OCI-M1 (cell line): Measurements from ENCODE around the gene PIK3C3.
"Not testable (repeated sequence)": the region's sequence is repeated elsewhere in the genome, so short reads cannot be mapped to it uniquely, and the experiment has no call there.

ENCODE experiments used
- DNase-seq: peaks from one replicate; lab custom pipeline; 2025; lab: John Stamatoyannopoulos, UW

PIK3C3 gene

DNA sequence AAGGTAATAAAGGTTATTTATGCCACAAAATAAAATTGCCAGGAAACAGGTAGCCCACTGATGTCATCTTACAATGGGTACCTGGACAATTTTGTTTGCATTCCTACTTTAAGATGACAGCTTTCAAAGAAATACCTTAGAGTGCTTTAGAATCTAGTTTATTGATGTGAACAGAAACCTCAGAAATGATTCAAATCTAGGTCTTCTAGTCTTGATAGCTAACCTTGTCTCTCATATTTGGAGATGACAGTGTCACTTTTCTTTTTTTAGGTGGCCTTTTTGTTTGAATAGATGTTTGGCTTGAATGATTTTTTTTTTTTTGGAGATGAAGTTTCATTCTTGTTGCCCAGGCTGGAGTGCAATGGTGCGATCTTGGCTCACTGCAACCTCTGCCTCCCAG, 69.1 kb downstream of the PIK3C3 start:
- no peak for DNase-seq

DNA sequence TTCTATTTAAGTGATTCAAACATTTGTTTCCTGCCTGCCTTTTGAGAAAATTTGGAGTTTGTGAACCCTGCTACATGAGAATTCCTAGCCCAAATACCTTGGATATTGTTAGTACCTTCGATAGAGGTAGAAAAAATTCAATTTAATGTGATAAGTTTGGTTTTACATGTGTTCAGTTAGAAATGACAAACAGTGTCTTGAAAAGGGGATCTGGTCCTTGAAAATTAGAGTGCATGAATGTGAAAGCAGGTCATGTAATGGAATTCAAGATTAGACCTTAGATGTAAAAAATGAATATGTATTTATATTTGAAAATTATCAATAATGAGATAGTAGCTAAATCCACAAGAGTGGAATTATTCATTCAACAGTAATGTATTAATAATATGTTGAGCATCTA, 70.5 kb downstream of the PIK3C3 start:
- DNase-seq = no peak

DNA sequence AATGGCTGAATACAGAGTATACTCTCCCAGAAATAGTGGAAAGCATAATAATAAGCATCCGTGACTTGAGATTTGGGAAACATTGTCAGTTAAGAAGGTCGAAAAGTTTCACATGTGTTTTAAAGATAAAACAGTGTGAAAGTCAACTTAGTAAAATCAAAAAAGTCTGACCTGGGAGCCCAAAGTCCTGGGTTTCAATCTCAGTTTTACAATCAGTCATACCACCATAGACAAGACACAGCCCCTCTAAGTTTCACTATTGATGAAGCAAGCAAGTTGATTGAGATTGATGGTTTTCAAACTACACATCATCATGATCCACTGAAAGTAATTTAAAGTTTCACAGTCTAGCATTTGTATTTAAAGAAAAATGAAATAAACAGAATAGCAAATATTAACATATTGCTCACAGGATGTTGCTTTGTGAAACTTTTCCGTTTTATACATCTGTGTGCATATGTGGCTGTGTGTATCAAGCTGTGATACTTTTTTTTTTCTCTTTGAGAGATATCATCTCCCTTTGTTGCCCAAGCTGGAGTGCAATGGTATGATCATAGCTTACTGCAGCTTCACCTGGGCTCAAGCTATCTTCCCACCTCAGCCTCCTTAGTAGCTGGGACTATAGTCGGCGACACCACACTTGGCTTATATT, 71.1 kb downstream of the PIK3C3 start:
- no peak for DNase-seq

DNA sequence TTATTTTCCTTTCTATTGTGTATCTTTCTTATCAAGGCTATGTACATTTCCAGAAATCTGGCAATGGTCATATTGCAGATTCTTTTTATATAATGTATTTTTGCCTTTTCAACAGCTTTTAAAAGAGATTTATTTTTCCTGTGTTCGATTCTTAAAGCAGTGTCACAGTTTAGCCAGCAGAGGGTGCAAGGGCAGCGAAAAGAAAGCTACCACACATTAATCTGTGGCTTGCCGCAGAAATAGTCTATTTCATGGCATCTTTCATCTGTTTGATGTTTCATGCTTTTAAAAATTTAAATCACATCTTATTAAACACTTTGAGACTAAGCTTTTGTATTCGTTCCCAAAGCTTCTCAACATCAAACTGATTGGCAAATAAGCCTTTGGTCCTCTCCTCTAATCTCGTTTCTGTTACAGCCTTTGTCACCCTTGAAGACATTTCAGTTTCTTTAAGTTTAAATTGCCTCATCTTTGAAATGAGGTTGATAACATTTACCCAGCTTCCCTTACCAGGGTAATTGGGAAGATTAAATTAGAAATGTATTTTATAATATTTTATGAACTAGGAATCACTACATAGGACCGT, 73.3 kb downstream of the PIK3C3 start:
- DNase-seq = peak; percentile 55

DNA sequence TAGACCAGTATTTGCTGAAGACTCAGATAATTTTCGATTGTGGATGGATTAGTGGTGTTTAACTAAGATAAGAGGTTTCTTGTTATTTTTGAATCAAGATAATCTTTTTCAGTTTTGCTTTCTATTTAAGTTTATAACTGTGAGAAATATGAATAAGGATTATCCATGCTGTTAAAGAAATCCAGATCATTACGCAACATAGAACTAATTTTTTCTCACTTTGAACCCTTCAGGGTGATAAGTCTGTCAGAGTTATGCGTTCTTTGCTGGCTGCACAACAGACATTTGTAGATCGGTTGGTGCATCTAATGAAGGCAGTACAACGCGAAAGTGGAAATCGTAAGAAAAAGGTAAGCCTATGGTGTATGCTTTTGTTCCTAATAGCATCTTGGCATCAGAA, 74.1 kb downstream of the PIK3C3 start:
- DNase-seq = peak; percentile 4

DNA sequence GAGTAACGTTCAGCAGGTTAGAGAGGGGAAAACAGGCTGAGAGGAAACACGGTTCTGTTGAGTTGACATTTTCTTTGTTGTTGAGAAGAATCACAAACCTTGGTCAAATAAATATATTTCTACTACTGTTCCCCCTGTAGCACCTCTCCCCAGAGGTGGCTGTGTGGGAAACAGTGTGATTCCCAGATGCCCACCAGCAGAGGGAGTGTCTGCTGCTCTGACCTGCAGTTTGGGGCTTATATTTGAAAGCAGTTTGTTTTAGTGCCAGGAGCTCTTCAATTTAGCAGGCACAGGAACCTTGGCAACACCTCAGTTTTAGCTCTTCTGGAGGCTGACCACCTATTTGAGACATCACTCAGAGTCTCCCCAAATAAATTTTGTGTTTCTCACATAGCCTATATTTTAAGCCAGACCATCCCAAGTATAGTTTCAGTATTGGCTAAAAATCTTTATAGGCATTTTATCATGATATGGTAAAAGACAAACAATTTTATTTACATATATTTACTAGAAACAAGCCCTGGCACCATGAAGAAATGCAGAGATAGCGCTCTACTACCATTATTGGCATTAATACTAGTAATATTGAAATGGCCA, 75.7 kb downstream of the PIK3C3 start:
- peak; percentile 19 for DNase-seq

DNA sequence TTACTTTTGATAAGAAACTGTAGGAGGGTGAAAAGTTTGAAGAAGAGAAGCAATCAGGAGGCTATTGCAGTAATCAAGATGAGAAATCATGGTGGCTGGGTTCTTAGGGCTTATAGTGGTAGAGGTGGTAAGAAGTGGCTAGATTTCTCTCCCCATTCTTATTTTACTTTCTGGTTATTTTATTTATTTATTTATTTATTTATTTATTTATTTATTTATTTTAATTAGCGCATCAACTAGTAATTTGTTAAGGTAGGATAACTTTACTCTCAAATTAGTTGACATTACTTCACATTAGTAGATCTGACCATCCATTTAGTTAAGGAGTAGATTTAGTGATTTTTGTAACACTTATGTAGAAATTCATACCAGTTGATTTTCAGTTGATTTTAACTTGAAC, 77.4 kb downstream of the PIK3C3 start:
- peak; percentile 5 for DNase-seq

DNA sequence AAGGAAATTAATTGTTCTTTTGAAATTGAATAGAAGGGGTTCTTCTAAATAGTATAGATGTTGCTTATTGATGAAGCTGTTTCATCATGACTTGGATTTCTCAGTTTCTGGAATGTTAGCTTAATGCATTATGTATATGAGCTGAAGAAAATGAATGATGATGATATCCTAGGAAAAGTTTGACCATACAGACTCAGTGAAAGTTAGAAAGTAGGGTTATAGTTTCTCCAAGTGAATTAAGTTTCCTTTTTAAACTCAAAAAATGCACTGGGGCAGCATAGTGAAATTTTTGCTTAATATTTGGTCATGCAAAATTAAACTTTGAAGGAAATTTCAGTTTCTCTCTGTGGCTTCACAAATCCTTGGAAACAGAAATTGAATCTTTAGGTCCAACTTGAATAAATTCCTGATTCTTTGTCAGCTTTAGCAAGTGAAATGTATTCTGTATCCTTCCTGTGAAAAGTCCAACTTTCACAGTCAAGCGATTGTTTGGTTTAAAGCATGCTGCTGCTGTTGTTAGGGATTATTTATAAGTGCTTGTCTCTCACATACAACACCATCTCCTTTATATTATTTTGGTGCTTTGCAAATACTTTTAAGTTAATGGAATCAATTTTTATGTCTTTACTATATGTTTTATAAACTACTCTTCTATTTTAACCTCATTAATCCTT, 78.2 kb downstream of the PIK3C3 start:
- DNase-seq = no peak

DNA sequence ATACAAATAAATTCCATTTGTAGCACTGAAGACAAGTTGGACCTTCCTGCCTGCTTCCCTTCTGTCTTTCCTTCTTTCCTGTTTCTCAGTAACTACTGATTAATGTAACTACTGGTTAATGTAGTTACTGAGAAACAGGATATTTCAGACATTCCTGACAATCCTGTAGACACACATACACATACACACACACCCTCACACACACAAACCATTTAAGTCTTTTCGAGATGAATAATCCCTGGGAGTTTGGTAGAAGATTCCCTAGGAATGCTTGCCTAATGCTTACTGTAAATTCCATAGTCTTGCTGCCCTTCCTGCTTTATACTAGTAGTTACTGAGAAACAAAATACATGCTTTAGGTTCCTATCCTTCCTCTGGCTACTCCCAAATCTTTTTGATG, 83.9 kb downstream of the PIK3C3 start:
- DNase-seq = no peak

DNA sequence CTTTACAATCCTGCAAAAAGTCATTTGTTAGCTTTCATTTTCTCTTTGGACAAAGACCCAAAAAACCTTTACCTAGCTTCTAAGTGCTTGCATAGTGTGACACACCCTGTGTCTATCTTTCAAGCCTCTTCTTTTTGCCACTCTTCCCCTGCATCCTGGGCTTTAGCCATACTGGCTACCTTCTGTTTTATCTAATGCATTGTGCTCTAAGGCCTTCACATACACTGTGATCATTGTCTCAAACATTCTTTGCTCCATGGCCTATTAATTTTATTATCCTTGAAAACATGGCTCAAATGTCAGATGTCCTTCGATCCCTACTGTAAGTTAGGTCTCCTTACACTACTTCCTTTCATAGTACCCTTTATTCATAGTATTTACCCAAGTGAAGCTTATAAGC, 84.4 kb downstream of the PIK3C3 start:
- no peak for DNase-seq

DNA sequence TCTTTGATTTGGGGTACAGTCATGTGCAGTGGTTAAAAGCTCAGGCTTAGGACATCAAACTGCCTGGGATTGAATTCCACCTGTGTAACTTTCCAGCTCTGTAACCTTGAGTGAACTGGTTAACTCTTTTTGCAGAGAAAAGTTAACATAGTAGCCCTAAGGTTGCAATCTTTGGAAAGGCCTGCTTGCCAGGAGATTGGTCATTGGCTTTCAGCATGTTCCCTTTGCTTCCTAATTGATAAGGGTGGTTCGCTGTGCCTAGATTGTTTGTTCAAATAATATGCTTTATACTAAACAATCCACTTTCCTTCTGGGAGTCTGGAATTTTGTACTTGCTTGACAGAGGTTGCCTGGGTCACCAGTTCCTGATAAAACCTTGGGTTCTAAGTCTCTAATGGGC, 86.8 kb downstream of the PIK3C3 start:
- no peak for DNase-seq

DNA sequence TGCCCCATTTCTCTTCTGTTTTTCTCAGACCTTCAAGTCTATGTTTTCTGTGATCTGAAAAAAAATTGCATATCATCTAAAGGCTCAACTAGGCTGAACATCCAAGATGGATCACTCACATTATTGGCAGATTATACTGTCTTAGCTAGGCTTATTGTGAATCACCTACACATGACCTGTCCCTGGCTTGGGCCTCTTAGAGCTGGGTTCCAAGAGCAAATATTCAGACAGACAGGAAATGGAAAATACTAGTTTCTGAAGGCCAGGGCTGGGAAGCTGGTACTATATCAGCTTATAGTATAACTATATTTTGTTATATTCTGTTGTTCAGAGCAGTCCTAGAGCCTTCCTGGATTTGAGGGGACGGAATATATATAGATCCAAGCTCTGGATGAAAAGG, 90.3 kb downstream of the PIK3C3 start:
- DNase-seq = no peak

DNA sequence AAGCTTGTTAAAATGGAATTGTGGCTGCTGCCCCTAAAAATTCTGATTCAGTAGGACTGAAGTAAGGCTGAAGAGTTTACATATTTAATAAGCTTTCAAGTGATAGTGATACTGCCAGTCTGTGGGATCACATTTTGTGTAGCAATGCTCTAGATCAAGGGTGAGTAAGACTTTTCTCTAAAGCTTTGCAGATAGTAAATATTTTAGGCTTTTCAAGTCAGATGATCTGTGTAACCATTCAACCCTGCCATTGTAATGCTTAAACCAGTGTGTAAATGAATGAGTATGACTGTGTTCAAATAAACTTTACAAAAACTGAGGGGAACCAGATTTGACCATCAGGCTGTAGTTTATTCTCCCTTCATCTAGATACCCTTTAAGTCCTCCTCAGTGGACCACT, 92.7 kb downstream of the PIK3C3 start:
- no peak for DNase-seq

DNA sequence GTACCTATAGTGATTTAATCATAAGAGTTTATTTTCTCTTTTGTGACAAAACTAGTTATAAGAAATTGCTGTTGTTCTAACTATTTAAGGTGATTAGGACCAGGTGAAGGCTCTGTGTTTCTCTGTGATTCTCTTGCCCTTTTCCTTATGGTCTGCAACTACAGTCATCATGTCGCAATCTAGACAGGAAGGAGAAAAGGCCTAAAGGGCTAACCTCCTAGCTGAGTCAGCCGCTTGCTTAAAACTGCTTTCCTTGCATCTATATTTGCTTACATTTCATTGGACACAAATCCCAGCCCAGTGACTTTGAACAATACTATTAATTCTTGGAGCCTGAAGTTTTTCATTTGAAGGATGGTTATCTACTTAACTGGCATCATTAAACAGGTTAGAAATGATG, 93.1 kb downstream of the PIK3C3 start:
- peak; percentile 11 for DNase-seq

DNA sequence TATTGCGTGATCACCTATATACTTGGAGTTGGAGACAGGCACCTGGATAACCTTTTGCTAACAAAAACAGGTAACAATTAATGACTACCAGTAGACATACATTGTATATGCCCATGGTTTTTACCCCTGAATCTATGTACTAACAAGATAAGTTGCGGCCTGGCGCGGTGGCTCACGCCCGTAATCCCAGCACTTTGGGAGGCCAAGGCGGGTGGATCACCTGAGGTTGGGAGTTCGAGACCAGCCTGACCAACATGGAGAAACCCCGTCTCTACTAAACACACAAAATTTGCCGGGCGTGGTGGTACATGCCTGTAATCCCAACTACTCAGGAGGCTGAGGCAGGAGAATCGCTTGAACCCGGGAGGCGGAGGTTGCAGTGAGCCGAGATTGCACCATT, 94.5 kb downstream of the PIK3C3 start:
- DNase-seq = not testable (repeated sequence)

DNA sequence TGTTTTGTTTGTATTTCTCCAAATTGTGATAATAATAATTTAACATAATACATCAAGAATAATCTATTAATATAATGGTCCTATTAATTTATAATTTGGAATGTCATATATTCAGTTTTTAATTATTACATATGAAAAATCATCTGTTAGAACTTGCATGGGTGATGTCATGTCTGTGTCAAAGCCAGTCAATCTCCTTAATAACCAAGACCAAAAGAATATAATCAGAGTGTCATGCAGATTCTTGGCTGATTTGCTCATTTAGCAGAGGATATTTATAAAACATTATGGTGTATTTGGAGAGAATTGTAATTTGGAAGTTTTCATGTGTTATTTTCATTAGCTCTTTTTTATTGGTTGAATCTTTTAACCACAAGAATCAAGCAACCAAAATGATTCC, 96.4 kb downstream of the PIK3C3 start:
- DNase-seq = no peak

DNA sequence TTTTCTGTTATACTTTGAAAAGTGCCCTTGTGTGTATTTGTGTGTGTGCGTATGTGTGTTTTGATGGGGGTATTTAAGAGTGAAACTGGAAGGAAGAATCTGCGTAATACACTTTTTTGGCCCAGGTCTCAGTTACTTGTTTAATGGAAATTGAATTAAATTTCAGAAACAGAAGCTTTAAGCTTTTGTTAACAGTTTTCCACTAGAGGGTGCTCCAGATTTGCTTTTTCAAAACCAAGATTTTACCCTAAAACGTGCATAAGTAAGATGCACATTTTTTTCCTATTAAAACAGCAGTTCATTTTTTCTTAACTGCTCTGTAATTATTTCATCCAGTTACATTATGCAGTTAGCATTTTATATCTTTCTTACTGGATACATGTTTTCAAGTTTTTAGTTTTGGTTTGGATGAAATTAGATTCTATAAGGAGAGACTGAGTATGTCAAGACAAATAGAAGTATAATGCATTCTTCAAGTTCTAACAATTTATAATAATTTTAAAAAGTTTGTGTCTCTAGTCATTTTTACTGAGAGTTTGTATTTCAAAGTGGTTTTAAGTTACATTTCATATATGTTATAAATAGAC, 97.2 kb downstream of the PIK3C3 start:
- DNase-seq = peak; percentile 74

DNA sequence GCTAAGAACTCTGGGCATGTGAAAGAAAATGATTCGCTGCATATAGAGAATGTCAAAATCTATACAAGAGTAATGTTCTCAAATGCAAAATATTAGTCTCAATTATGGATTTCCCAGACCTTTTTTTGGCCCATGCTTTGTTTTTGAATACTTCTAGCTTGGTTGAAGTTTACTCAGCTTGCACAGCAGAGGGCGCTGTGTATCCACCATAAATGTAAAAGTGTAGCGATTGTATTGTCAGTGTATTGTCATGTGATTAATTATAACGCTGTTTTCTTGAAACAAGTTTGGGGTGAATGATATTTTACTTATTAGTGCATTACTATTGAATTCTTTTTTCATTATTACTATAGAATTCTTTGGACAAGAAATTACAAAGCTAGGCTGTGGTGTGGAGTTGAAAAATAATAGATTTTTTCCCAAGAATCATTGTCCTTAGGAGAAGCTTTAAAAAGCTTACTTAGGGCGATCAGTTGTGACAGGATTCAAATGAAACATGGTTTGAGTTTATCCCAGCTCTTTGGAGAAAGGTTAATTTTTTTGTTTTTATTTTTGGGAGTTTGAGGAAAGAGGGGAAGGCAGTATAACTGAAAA, 98.3 kb downstream of the PIK3C3 start:
- DNase-seq = peak; percentile 82

DNA sequence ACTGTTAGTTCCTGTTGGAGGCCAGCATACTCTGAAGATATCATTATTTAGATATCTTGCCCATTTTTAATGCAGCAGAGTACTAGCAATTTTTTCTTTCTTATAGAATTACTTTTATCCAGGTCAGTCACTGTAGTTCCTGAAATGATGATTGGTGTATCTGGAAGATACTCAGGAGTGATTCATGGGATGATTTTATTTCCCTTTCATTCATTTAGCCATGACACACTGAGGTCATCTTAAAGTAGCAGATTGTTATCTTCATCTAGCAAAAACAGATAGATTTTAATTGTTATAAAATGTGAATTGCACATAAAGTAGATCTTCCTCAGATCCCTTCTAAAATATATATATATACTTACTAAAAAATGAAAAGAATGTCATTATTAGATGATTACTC, 109.1 kb downstream of the PIK3C3 start:
- DNase-seq = no peak

DNA sequence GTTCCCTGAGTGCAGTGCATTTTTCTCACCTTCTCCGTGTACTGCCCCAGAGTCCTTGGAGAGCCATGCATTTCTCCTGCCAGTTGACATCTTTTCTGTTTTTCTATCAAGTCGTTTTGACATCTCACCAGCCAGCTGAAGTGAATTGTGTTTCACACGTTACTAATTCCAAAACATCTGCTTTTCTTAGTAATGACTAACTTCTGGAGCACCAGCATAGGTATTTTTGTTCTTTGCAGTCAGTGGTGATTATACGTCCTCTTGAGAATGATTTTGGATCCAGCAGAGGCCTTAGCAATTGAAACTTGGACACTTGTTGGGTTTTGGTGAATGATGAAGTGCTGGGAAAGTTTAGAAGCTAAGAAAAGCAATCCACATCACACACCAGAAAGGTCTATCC, 112.5 kb downstream of the PIK3C3 start:
- DNase-seq = no peak

DNA sequence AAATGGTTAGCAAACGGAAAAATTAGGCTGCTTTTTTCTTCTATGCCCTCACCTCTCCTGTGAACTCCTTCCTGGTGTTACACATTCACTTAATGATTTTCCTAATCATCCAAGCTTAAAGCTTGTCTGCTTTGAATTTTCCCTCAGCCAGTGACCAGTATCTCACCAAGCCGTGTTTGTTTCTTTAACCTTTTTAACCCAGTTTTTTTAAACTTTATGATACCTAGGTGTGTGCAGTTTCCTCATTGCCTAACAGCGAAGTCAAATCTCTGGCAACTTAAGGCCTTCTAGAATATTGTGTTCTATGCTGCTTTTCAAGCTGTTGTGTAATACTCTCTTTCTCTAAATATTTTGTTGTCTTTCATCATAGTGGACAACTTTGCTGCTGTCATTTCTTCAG, 113.0 kb downstream of the PIK3C3 start:
- DNase-seq = no peak

DNA sequence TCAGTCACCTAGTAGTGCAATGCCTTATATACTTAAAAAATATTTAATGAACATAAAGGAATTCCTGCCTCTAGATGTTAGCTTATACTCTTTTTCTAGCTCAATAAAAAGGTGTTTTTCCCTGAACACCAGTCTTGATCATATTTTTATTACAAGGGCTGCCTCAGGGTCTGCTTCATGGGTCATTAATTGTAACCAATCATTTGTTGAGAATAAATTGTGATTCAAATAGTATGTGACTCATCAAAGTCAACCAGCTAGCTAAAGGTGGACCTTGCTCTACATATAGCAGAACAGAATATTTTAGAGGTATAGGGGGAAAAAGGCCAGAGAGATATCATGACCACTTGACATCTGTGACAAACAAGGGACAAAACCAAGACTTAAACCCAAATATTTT, 114.0 kb downstream of the PIK3C3 start:
- no peak for DNase-seq

DNA sequence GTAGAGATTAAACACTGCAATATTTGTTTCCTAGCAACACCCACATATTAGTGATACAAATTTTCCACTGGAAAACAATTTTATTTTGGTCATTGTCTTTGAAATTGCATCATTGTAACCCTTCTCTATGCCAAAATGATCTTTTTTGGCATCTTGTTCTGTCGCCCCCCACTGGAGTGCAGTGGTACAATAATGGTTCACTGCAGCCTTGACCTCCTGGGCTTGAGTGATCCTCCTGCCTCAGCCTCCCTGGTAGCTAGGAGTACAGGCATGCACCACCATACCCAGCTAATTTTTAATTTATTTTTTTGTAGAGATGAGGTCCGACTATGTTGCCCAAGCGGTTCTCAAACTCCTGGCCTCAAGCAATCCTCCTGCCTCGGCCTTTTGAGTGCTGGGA, 117.4 kb downstream of the PIK3C3 start:
- DNase-seq = peak; percentile 21
